ENCODE measurements around the gene FAM50A. TPM values are rescaled to one million over a fixed set of nuclear protein-coding genes. Genes with fewer than 3 reads are reported as not detected.

FAM50A gene
- total RNA-seq, 1 donor from 2014 or later: 68.8 TPM

- no peaks in the 10 kb centered on the region for H3K27me3 Mint-ChIP-seq (ENCODE audit: low read depth)
- TF ChIP-seq CTCF (conservative IDR thresholded peaks at IDR 0.05): no peak
- DNase-seq (ENCODE audit: low read depth, low spot score): no peak
- H3K27ac Mint-ChIP-seq (ENCODE audit: unreplicated experiment): peak overlapping the region; percentile 78
- H3K36me3 Mint-ChIP-seq (ENCODE audit: low read depth): no peaks in the 10 kb centered on the region
- H3K9me3 Mint-ChIP-seq: no peaks in the 10 kb centered on the region
- H3K4me1 Mint-ChIP-seq: peaks cover 6% of the 10 kb centered on the region
- H3K4me3 Mint-ChIP-seq: peak overlapping the region; percentile 83
Measured at GRCh38 chrX:154443479-154443910, 446 bp upstream of the FAM50A start.

DNA sequence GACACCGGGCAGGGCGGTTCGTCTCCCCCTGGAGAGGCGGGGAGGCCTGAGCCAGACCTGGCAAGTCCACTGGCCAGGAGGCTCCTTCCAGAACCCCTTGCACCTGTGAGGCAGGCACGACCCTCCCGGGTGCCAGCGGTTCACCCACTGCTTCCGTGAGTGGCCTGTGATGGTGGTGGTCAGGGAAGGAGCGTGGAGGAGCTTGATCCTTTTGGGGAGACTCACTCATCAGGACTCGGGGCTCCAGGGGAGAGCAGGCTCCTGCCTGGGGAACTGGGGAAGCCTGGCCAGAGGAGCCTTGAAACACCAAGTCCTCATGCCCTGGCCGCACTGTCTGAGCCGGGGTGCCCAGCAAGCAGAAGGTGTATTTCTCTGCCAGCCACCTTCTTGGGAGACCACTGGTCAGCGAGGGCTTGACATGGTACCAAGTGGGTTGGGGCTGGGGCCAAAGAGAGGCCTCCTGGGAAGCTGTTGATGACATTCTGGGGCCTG, 860 bp downstream of the FAM50A start:
- Mint-ChIP-seq H3K27me3 (ENCODE audit: low read depth) (no peaks in the 10 kb centered on the region), H3K4me3 (peak overlapping the region; percentile 27), H3K27ac (ENCODE audit: unreplicated experiment) (no peak overlapping the region), H3K36me3 (ENCODE audit: low read depth) (no peaks in the 10 kb centered on the region), H3K9me3 (no peaks in the 10 kb centered on the region), H3K4me1 (peaks cover 6% of the 10 kb centered on the region)
- no peak for DNase-seq (ENCODE audit: low read depth, low spot score)
- no peak for TF ChIP-seq CTCF (conservative IDR thresholded peaks at IDR 0.05)

DNA sequence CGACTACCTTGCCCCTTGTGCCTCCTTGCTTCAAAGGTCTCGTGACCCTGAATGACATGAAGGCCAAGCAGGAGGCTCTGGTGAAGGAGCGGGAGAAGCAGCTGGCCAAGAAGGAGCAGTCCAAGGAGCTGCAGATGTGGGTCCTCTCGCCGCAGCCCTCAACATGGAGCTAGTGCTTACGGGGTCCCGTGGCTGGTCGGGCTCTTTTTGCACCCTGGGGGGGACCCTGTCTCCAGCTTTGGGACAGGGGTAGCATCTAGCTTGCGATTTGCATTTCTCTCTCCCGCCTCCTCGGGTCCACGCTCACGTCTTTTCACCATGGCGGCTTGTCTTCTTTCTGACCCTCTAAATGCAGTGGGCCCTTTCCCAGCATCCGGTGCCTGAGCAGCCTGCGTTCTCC, 1.8 kb downstream of the FAM50A start:
- Mint-ChIP-seq H3K4me3 (peak overlapping the region; percentile 65), H3K27ac (ENCODE audit: unreplicated experiment) (no peak overlapping the region), H3K4me1 (peaks cover 6% of the 10 kb centered on the region), H3K36me3 (ENCODE audit: low read depth) (no peaks in the 10 kb centered on the region), H3K9me3 (no peaks in the 10 kb centered on the region), H3K27me3 (ENCODE audit: low read depth) (no peaks in the 10 kb centered on the region)
- no peak for TF ChIP-seq CTCF (conservative IDR thresholded peaks at IDR 0.05)
- DNase-seq (ENCODE audit: low read depth, low spot score): no peak

DNA sequence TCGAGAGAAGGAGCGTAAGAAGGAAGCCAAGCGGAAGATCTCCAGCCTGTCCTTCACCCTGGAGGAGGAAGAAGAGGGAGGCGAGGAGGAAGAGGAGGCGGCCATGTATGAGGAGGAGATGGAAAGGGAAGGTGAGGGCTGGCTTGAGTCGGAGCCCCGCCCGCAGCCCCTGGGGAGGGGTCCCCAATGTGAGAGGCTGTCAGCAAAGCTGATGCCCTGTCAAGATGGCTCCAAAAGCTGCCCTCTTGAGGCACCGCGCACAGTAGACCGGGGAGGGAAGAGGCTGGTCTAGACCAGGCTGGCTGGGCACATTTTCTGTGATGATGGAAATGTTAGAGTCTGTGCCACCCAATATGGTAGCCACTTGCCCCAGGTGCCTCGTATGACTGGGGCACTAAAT, 2.5 kb downstream of the FAM50A start:
- peak overlapping the region; percentile 27 for H3K4me3 Mint-ChIP-seq
- H3K27me3 Mint-ChIP-seq (ENCODE audit: low read depth): no peaks in the 10 kb centered on the region
- H3K27ac Mint-ChIP-seq (ENCODE audit: unreplicated experiment): no peak overlapping the region
- DNase-seq (ENCODE audit: low read depth, low spot score): no peak
- H3K36me3 Mint-ChIP-seq (ENCODE audit: low read depth): no peaks in the 10 kb centered on the region
- TF ChIP-seq CTCF (conservative IDR thresholded peaks at IDR 0.05): no peak
- H3K9me3 Mint-ChIP-seq: no peaks in the 10 kb centered on the region
- peaks cover 6% of the 10 kb centered on the region for H3K4me1 Mint-ChIP-seq

DNA sequence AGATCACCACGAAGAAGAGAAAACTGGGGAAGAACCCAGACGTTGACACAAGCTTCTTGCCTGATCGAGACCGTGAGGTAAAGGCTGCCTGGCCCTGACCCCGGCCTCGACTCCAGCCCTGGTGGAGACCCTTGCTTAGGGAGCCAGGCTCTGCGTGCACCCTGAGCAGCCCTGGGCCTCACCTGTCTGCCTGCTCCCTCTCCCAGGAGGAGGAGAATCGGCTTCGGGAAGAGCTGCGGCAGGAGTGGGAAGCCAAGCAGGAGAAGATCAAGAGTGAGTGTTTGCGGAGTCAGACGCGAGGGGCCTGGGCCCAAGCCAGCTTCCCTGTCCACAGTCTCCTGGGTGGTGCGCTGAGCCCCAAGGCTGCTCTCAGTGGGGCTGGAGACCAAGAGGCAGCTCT, 4.5 kb downstream of the FAM50A start:
- H3K9me3 Mint-ChIP-seq: no peaks in the 10 kb centered on the region
- H3K36me3 Mint-ChIP-seq (ENCODE audit: low read depth): no peaks in the 10 kb centered on the region
- TF ChIP-seq CTCF (conservative IDR thresholded peaks at IDR 0.05): no peak

GRCh38 chrX:154449618-154450017, 5.7 kb downstream of the FAM50A start:
- no peak for DNase-seq (ENCODE audit: low read depth, low spot score)
- Mint-ChIP-seq H3K9me3 (no peaks in the 10 kb centered on the region), H3K27me3 (ENCODE audit: low read depth) (no peaks in the 10 kb centered on the region), H3K4me3 (no peak overlapping the region), H3K36me3 (ENCODE audit: low read depth) (peaks cover 4% of the 10 kb centered on the region), H3K27ac (ENCODE audit: unreplicated experiment) (no peak overlapping the region), H3K4me1 (no peaks in the 10 kb centered on the region)
- no peak for TF ChIP-seq CTCF (conservative IDR thresholded peaks at IDR 0.05)

More for the DNA sequence above, 4.5 kb downstream of the FAM50A start:
- H3K27me3 Mint-ChIP-seq (ENCODE audit: low read depth): no peaks in the 10 kb centered on the region
- DNase-seq (ENCODE audit: low read depth, low spot score): no peak
- peaks cover 1% of the 10 kb centered on the region for H3K4me1 Mint-ChIP-seq
- no peak overlapping the region for H3K4me3 Mint-ChIP-seq
- H3K27ac Mint-ChIP-seq (ENCODE audit: unreplicated experiment): no peak overlapping the region
